Liver (tissue), 9 donors: ENCODE data around the gene ACAT1. TPM values are rescaled to one million over a fixed set of nuclear protein-coding genes. Genes with fewer than 3 reads are reported as not detected.

Source experiments
- DNase-seq: peaks from one replicate; pipeline ENCODE4 v3.0.0-alpha.2; 2017; ENCODE audit warnings: low spot score
- H3K27ac ChIP-seq, 2 donors: one replicate each; pipeline ENCODE4 v1.7.0; 2013; ENCODE audit warnings: inconsistent platforms in 2 of 2, low read length in 2 of 2, control low read depth in 1 of 2, low read depth in 1 of 2, mild to moderate bottlenecking in 1 of 2
- H3K27me3 ChIP-seq, 4 donors: one replicate each; pipeline versions ENCODE4 v1.6.1 to v1.7.0; 2013; ENCODE audit warnings: low read length in 3 of 4, inconsistent platforms in 1 of 4, mild to moderate bottlenecking in 1 of 4, moderate library complexity in 1 of 4; ENCODE audit not compliant: control insufficient read depth in 4 of 4, insufficient read depth in 4 of 4
- H3K36me3 ChIP-seq, 4 donors: one replicate each; pipeline versions ENCODE4 v1.6.1 to v1.7.0; 2013; ENCODE audit warnings: low read length in 3 of 4, mild to moderate bottlenecking in 3 of 4, low read depth in 1 of 4, moderate library complexity in 1 of 4; ENCODE audit not compliant: control insufficient read depth in 4 of 4, insufficient read depth in 3 of 4
- H3K4me1 ChIP-seq, 4 donors: one replicate each; pipeline versions ENCODE4 v1.6.1 to v1.7.0; 2013; ENCODE audit warnings: low read length in 3 of 4, mild to moderate bottlenecking in 3 of 4, moderate library complexity in 1 of 4; ENCODE audit not compliant: control insufficient read depth in 4 of 4, insufficient read depth in 4 of 4
- H3K4me3 ChIP-seq, 3 donors: one replicate each; pipeline versions ENCODE4 v1.6.1 to v1.7.0; 2013; ENCODE audit warnings: low read length in 3 of 3, control low read depth in 1 of 3, low read depth in 1 of 3, mild to moderate bottlenecking in 1 of 3
- H3K9ac ChIP-seq, 2 donors: one replicate each; pipeline ENCODE4 v1.7.0; 2013; ENCODE audit warnings: low read length in 2 of 2, mild to moderate bottlenecking in 2 of 2, moderate library complexity in 2 of 2, control low read depth in 1 of 2, low read depth in 1 of 2
- H3K9me3 ChIP-seq, 4 donors: one replicate each; pipeline versions ENCODE4 v1.6.1 to v1.7.0; 2013; ENCODE audit warnings: low read length in 3 of 4; ENCODE audit not compliant: control insufficient read depth in 4 of 4
- CTCF ChIP-seq: fragments of 150-350 bp; IDR thresholded peaks from 2 replicates; pipeline ENCODE4 v1.5.1; 2017; ENCODE audit warnings: improper control_type of control experiment, low read depth, low read length; ENCODE audit not compliant: missing input control
- EGR1 ChIP-seq, 2 donors: IDR thresholded peaks; 2 replicates each; pipeline ENCODE4 v1.6.1; 2016 to 2018; ENCODE audit warnings: antibody characterized with exemption in 2 of 2, low read depth in 2 of 2
- FOXA1 ChIP-seq: IDR thresholded peaks from 2 replicates; pipeline ENCODE4 v1.6.1; 2016; ENCODE audit warnings: antibody characterized with exemption
- FOXA2 ChIP-seq: IDR thresholded peaks from 2 replicates; pipeline ENCODE4 v1.6.1; 2016; ENCODE audit warnings: antibody characterized with exemption
- GABPA ChIP-seq, 2 donors: IDR thresholded peaks in 1 of 2; conservative IDR thresholded peaks in 1 of 2; 2 replicates each; pipeline ENCODE4 v1.6.1; 2016; ENCODE audit warnings: antibody characterized with exemption in 2 of 2, mild to moderate bottlenecking in 1 of 2, moderate library complexity in 1 of 2
- HNF4A ChIP-seq, 2 donors: conservative IDR thresholded peaks; 2 replicates each; pipeline ENCODE4 v1.6.1; 2016; ENCODE audit warnings: antibody characterized with exemption in 2 of 2, mild to moderate bottlenecking in 2 of 2
- HNF4G ChIP-seq: IDR thresholded peaks from 2 replicates; pipeline ENCODE4 v1.6.1; 2016; ENCODE audit warnings: antibody characterized with exemption
- JUND ChIP-seq, 2 donors: IDR thresholded peaks; 2 replicates each; pipeline ENCODE4 v1.6.1; 2016; ENCODE audit warnings: antibody characterized with exemption in 2 of 2
- NR2F2 ChIP-seq: IDR thresholded peaks from 2 replicates; pipeline ENCODE4 v1.6.1; 2016; ENCODE audit warnings: antibody characterized with exemption
- RAD21 ChIP-seq, 2 donors: IDR thresholded peaks; 2 replicates each; pipeline ENCODE4 v1.6.1; 2016; ENCODE audit warnings: antibody characterized with exemption in 2 of 2, mild to moderate bottlenecking in 2 of 2
- RXRA ChIP-seq, 2 donors: IDR thresholded peaks; 2 replicates each; pipeline ENCODE4 v1.6.1; 2017 to 2018; ENCODE audit warnings: antibody characterized with exemption in 2 of 2, mild to moderate bottlenecking in 1 of 2
- SP1 ChIP-seq: IDR thresholded peaks from 2 replicates; pipeline ENCODE4 v1.6.1; 2018; ENCODE audit warnings: antibody characterized with exemption, mild to moderate bottlenecking
- TAF1 ChIP-seq: conservative IDR thresholded peaks from 2 replicates; pipeline ENCODE4 v1.6.1; 2016; ENCODE audit warnings: antibody characterized with exemption, mild to moderate bottlenecking
- YY1 ChIP-seq: IDR thresholded peaks from 2 replicates; pipeline ENCODE4 v1.6.1; 2016; ENCODE audit warnings: antibody characterized with exemption, mild to moderate bottlenecking
- WGBS: extraction: QIAGEN DNeasy Blood & Tissue Kit; methylation state at CpG from one replicate; pipeline ENCODE4 v1.1.7; 2013; 5-methylcytosine and 5-hydroxymethylcytosine counted together
- polyA plus RNA-seq, 2 donors: library from polyadenylated mRNA; stranded (reverse) in 1 of 2; unstranded in 1 of 2; fragments of 200-250 nt in 1 of 2; fragments of >200 nt in 1 of 2; fragmentation: Nextera tagmentation in 1 of 2; extraction: Ambion mirVana in 1 of 2; gene quantifications; one replicate each; pipeline versions ENCODE4 v1.2.1 to v1.2.3, GENCODE V29; 2013 to 2015
- total RNA-seq, 2 donors: library from RNA; depleted of rRNA; stranded (reverse); fragments of >200 nt; gene quantifications; one replicate each; pipeline ENCODE4 v1.2.3, GENCODE V29; 2014
- TF ChIP-seq, protein P1 (sequence below): IDR thresholded peaks from 2 replicates; pipeline ENCODE4 v1.6.1; 2016; ENCODE audit warnings: antibody characterized with exemption
- donor health status: healthy.
- donor health status: healthy.
- donor health status: healthy.
- donor health status: healthy.
- donor health status: healthy.

The ACAT1 gene
- total and polyA plus RNA-seq, 4 donors, result 99.8 to 1,048 (median 575) TPM

DNA sequence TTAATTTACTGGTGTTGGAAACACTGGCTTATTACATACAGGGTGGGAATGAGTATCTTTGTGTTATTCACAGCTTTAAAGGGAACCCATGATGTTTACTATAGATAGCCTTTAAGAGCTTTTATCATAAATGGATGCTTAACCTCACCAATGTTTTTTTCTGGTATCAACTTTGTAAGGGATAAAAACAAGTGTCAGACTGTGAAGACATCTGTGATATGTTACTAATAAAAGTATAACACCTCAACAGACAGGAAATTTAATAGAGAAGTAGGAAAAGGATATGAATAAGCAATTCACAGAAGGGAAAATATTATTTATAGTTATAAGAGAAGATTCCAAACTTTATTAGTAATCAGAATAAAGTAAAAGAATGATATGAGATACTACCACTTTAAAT lies 46.3 kb downstream of the ACAT1 start:
- Histone ChIP-seq H3K9me3 (no peaks in the 10 kb centered on the region), H3K27ac (no peak overlapping the region), H3K9ac (no peak overlapping the region), H3K4me1 (peaks cover 0 to 7% (median 4%) of the 10 kb centered on the region in 4 donors), H3K4me3 (no peak overlapping the region), H3K36me3 (peaks cover 0 to 40% (median 22%) of the 10 kb centered on the region in 4 donors), H3K27me3 (no peaks in the 10 kb centered on the region)
- TF ChIP-seq EGR1 (IDR thresholded peaks at IDR 0.05; ENCODE audit: low read depth in 2 of 2), result no peak
- TF ChIP-seq RAD21 (IDR thresholded peaks at IDR 0.05), result no peak
- TF ChIP-seq, protein P1, sequence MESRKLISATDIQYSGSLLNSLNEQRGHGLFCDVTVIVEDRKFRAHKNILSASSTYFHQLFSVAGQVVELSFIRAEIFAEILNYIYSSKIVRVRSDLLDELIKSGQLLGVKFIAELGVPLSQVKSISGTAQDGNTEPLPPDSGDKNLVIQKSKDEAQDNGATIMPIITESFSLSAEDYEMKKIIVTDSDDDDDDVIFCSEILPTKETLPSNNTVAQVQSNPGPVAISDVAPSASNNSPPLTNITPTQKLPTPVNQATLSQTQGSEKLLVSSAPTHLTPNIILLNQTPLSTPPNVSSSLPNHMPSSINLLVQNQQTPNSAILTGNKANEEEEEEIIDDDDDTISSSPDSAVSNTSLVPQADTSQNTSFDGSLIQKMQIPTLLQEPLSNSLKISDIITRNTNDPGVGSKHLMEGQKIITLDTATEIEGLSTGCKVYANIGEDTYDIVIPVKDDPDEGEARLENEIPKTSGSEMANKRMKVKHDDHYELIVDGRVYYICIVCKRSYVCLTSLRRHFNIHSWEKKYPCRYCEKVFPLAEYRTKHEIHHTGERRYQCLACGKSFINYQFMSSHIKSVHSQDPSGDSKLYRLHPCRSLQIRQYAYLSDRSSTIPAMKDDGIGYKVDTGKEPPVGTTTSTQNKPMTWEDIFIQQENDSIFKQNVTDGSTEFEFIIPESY, result no peak
- TF ChIP-seq CTCF, result no peak
- no peak for TF ChIP-seq JUND (IDR thresholded peaks at IDR 0.05)
- TF ChIP-seq RXRA (IDR thresholded peaks at IDR 0.05), result no peak
- TF ChIP-seq FOXA1, result no peak
- no peak for DNase-seq

- H3K27ac ChIP-seq, result peak overlapping the region in 1 of 2 donors; percentile 54
- TF ChIP-seq HNF4A (conservative IDR thresholded peaks at IDR 0.05) (no peak), FOXA1 (no peak), FOXA2 (no peak), YY1 (no peak), GABPA (IDR thresholded peaks at IDR 0.05 in 1 of 2, conservative IDR thresholded peaks at IDR 0.05 in 1 of 2) (no peak), SP1 (no peak), CTCF (no peak), NR2F2 (no peak), JUND (IDR thresholded peaks at IDR 0.05) (no peak), TAF1 (no peak), EGR1 (IDR thresholded peaks at IDR 0.05; ENCODE audit: low read depth in 2 of 2) (no peak), RXRA (IDR thresholded peaks at IDR 0.05) (no peak), HNF4G (no peak)
- TF ChIP-seq, protein P1, result no peak
- H3K4me1 ChIP-seq, result peaks cover 0 to 7% (median 4%) of the 10 kb centered on the region in 4 donors
- no peak for DNase-seq
- WGBS, result 59% methylated on average over 2 of the region's 2 CpGs
- H3K36me3 ChIP-seq, result peaks cover 0 to 36% (median 23%) of the 10 kb centered on the region in 4 donors
- H3K9me3 ChIP-seq, result no peaks in the 10 kb centered on the region
- H3K27me3 ChIP-seq, result no peaks in the 10 kb centered on the region
- peak overlapping the region in 1 of 3 donors; percentile 23 for H3K4me3 ChIP-seq
- H3K9ac ChIP-seq, result peak overlapping the region; percentile 44 to 50
Observed at GRCh38 chr11:108170184-108170583, 48.8 kb downstream of the ACAT1 start.
